OCI-LY1 (cell line): ENCODE results near the gene CSF1.

ENCODE experiments used
- H2AFZ ChIP-seq: fragments of 200-600 bp; sonication (generic), shearing (Covaris generic); 2 replicates; pipeline ENCODE4 v1.6.0; 2014; ENCODE audit warnings: antibody characterized with exemption, mild to moderate bottlenecking, low read length
- H3F3A ChIP-seq: fragments of 200-600 bp; sonication (generic), shearing (Covaris generic); 2 replicates; pipeline ENCODE4 v1.6.0; 2014; ENCODE audit warnings: mild to moderate bottlenecking, antibody characterized with exemption, low read length, moderate library complexity; ENCODE audit not compliant: insufficient read depth
- H3K27ac ChIP-seq: fragments of 200-600 bp; sonication (generic); 2 replicates; pipeline ENCODE4 v1.5.1; 2014; ENCODE audit warnings: low read length, mixed run types, mild to moderate bottlenecking, low read depth; ENCODE audit not compliant: poor library complexity, severe bottlenecking
- H3K27me3 ChIP-seq: fragments of 200-600 bp; sonication (generic); 2 replicates; pipeline ENCODE4 v1.6.0; 2014; ENCODE audit warnings: antibody characterized with exemption, mild to moderate bottlenecking, low read length, moderate library complexity; ENCODE audit not compliant: insufficient read depth
- H3K36me3 ChIP-seq: fragments of 200-600 bp; sonication (generic); 2 replicates; pipeline ENCODE4 v1.6.1; 2014; ENCODE audit warnings: mild to moderate bottlenecking, antibody characterized with exemption, low read length, moderate library complexity, mixed read lengths; ENCODE audit not compliant: insufficient read depth
- H3K4me1 ChIP-seq: fragments of 200-600 bp; sonication (generic); 2 replicates; pipeline ENCODE4 v1.5.1; 2014; ENCODE audit warnings: mild to moderate bottlenecking, low read length, moderate library complexity; ENCODE audit not compliant: insufficient read depth, severe bottlenecking
- H3K4me2 ChIP-seq: fragments of 200-600 bp; sonication (generic), shearing (Covaris generic); 2 replicates; pipeline ENCODE4 v1.6.1; 2014; ENCODE audit warnings: low read length
- H3K4me3 ChIP-seq: fragments of 200-600 bp; sonication (generic); 2 replicates; pipeline ENCODE4 v1.5.1; 2014; ENCODE audit warnings: low read length, low read depth, mild to moderate bottlenecking, mixed read lengths; ENCODE audit not compliant: poor library complexity, severe bottlenecking
- H3K79me2 ChIP-seq: fragments of 200-600 bp; shearing (Covaris generic); 2 replicates; pipeline ENCODE4 v1.6.1; 2016; ENCODE audit warnings: mixed run types, low read length, mixed read lengths; ENCODE audit not compliant: insufficient read depth
- H3K9ac ChIP-seq: fragments of 200-600 bp; sonication (generic), shearing (Covaris generic); 2 replicates; pipeline ENCODE4 v1.6.1; 2014; ENCODE audit warnings: mild to moderate bottlenecking, low read length, mixed read lengths
- H3K9me2 ChIP-seq: fragments of 200-600 bp; sonication (generic), shearing (Covaris generic); 2 replicates; pipeline ENCODE4 v1.6.1; 2014; ENCODE audit warnings: low read depth, mild to moderate bottlenecking, low read length, mixed read lengths
- H3K9me3 ChIP-seq: fragments of 200-600 bp; shearing (Covaris generic); 2 replicates; pipeline ENCODE4 v1.6.1; 2014; ENCODE audit warnings: low read length, mixed read lengths
- H4K20me1 ChIP-seq: fragments of 200-600 bp; sonication (generic), shearing (Covaris generic); 2 replicates; pipeline ENCODE4 v1.6.0; 2016; ENCODE audit warnings: mild to moderate bottlenecking, low read length; ENCODE audit not compliant: insufficient read depth
- EZH2 ChIP-seq: fragments of 200-600 bp; sonication (generic), shearing (Covaris generic); IDR thresholded peaks from 2 replicates; pipeline ENCODE4 v1.8.0; 2017; ENCODE audit warnings: borderline replicate concordance, mixed run types, mild to moderate bottlenecking, antibody characterized with exemption, low read length, moderate library complexity, mixed read lengths
- TF ChIP-seq, protein P1 (sequence below): fragments of 200-600 bp; sonication (generic), shearing (Covaris generic); IDR thresholded peaks from 2 replicates; pipeline ENCODE4 v1.5.1; 2017; ENCODE audit warnings: mild to moderate bottlenecking, antibody characterized with exemption, low read length, moderate library complexity, mixed read lengths

The CSF1 gene

DNA sequence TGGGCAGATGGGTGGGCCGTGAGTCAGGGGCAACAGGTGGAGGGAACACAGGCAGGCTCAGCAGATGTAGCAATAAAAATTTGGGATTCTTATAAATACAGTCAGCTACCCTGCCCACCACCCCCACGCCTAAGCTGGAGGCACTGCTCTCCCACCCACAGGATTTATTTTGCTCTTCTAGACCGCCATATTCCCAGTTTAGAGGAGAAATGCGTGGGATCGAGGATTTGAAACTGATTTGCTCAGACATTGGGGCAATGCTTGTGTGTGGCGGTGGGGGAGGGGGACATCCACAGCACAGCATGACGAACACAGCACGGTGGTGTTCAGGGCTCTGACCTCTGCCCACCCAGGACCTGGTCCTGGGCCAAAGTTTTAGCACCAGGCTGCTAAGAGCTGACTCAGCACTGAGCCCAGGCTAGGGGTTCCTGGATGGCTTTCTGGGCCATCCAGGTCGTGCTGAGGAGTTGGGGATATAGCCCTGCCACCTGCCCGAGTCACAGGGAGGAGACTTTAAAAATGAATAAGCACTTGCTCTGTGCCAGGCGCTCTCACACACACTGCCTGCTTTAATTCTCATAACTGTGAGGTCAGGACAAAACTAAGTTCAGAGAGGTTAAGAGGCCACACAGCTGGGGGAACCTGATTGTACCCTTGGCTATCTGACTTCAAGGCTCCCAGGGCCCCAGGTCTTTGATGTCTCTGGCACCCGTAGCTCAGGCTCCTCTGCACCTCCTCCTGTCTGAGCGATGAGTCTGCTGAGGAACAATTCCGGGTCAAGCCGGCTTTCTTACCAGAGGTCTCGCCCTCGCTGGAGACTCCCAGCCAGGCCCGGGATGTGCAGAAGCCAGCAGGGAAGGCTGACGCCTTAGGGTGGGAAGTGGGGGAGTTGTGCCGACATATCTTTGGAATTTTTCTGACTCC is 29.4 kb upstream of the CSF1 start:
- no peaks in the 10 kb centered on the region for H3K36me3 ChIP-seq
- no peak overlapping the region for H3K27ac ChIP-seq
- H3K9ac ChIP-seq: no peak overlapping the region

DNA sequence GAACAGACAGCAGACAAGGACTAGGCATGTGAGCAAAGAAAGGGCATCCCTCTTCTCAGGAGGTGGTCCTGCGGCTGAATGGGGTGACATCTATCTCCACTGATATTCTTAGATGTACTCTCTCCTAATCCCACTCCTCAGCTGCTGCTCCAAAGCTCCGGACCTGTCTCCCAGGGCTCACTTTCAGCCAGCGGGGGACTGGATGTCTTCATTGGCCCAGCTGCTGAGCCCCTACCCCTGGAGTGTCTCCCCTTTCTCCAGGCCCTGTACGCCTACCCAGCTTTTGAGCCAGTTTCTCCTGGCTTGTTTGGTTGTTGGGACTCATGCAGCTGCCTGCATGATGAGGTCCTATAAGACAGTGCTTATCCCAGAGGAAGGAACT is 28.8 kb upstream of the CSF1 start:
- Histone ChIP-seq H3F3A (no peaks in the 10 kb centered on the region), H4K20me1 (no peaks in the 10 kb centered on the region), H3K9ac (no peak overlapping the region), H3K27ac (no peak overlapping the region), H3K79me2 (no peaks in the 10 kb centered on the region), H3K9me3 (no peaks in the 10 kb centered on the region), H3K4me2 (no peak overlapping the region), H3K4me3 (no peak overlapping the region), H3K9me2 (no peaks in the 10 kb centered on the region), H3K27me3 (no peaks in the 10 kb centered on the region), H3K36me3 (no peaks in the 10 kb centered on the region), H2AFZ (no peak overlapping the region), H3K4me1 (no peaks in the 10 kb centered on the region)
- no peak for TF ChIP-seq EZH2
- TF ChIP-seq, protein P1, sequence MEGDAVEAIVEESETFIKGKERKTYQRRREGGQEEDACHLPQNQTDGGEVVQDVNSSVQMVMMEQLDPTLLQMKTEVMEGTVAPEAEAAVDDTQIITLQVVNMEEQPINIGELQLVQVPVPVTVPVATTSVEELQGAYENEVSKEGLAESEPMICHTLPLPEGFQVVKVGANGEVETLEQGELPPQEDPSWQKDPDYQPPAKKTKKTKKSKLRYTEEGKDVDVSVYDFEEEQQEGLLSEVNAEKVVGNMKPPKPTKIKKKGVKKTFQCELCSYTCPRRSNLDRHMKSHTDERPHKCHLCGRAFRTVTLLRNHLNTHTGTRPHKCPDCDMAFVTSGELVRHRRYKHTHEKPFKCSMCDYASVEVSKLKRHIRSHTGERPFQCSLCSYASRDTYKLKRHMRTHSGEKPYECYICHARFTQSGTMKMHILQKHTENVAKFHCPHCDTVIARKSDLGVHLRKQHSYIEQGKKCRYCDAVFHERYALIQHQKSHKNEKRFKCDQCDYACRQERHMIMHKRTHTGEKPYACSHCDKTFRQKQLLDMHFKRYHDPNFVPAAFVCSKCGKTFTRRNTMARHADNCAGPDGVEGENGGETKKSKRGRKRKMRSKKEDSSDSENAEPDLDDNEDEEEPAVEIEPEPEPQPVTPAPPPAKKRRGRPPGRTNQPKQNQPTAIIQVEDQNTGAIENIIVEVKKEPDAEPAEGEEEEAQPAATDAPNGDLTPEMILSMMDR: no peak

More for the DNA sequence above, 29.4 kb upstream of the CSF1 start:
- Histone ChIP-seq H3K9me3 (no peaks in the 10 kb centered on the region), H3K4me1 (no peaks in the 10 kb centered on the region), H3K9me2 (no peaks in the 10 kb centered on the region), H2AFZ (no peak overlapping the region), H3K4me2 (no peak overlapping the region), H3K79me2 (no peaks in the 10 kb centered on the region), H4K20me1 (no peaks in the 10 kb centered on the region), H3K4me3 (no peak overlapping the region), H3K27me3 (no peaks in the 10 kb centered on the region), H3F3A (no peaks in the 10 kb centered on the region)
- TF ChIP-seq EZH2: no peak
- TF ChIP-seq, protein P1: no peak

DNA sequence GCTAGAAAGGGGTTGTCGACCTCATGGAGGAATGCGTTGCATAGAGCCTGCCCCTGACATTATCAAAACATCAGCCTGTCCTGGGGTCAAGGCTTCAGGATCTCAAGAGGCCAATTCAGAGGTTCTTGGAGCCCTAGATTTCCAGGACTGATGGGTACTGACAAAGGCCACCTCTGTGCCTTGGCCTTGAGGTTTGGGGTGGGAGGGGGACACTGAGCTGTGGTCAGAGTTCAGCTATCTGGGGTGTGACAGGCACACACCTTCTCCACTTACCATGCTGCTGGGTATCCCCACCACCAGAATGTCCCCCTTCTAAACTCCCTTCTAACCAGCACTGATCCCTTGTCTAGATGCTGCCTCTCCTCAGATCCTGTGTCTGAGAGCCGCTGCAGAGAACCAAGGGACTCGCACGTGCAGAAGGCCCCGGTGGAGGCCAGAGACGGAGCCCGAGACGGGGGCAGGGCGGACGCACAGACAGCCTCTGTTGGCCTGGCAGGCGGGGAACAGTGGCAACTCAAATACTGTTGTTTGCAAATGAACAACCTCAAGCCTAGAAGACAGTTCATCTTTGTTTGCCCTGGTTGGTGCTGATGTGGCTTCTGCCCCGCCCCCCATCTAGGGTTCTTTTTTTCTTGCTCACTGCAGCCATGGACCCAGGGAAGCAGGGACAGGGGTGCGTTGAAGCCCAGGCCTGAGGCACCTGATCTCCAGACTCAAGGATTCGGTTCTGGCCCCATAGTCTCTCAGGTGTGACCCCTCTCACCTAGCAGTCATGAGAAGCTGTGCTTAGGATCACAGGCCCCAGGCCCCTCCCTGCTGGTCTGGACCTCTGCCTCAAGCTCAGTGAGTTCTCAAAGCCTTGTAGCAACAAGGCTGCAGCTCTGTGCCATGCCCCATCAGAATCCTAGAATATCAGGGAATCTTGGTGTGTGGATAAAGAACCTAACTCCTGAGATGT is 28.1 kb upstream of the CSF1 start:
- Histone ChIP-seq H3K9ac (no peak overlapping the region), H2AFZ (no peak overlapping the region), H3F3A (no peaks in the 10 kb centered on the region), H3K27ac (no peak overlapping the region), H4K20me1 (no peaks in the 10 kb centered on the region), H3K27me3 (no peaks in the 10 kb centered on the region), H3K36me3 (no peaks in the 10 kb centered on the region), H3K9me2 (no peaks in the 10 kb centered on the region), H3K79me2 (no peaks in the 10 kb centered on the region), H3K9me3 (no peaks in the 10 kb centered on the region), H3K4me1 (no peaks in the 10 kb centered on the region), H3K4me3 (no peak overlapping the region), H3K4me2 (no peak overlapping the region)
- no peak for TF ChIP-seq EZH2
- TF ChIP-seq, protein P1: no peak
